ENCODE data around the gene FAM110D. TPM values are rescaled to one million over a fixed set of nuclear protein-coding genes. Genes with fewer than 3 reads are reported as not detected.

Gene FAM110D
- total RNA-seq, 1 experiment from 2014 or later = 0.46 TPM

- Histone ChIP-seq H4K8ac (replicated peaks; ENCODE audit: insufficient read length, low read depth, low read length) (no peak overlapping the region), H3K23ac (ENCODE audit: insufficient read length, low read depth, low read length) (no peak overlapping the region), H2AK5ac (ENCODE audit: insufficient read length, low read length) (no peak overlapping the region), H3K18ac (ENCODE audit: insufficient read length, low read depth, low read length) (no peak overlapping the region), H3T11ph (ENCODE audit: low read length) (no peak overlapping the region), H3K79me1 (ENCODE audit: insufficient read depth, low read depth, low read length, poor library complexity, severe bottlenecking) (no peaks in the 10 kb centered on the region), H3K27ac (ENCODE audit: insufficient read length, low read depth, low read length) (no peak overlapping the region), H2BK20ac (ENCODE audit: low read depth, low read length, poor library complexity, severe bottlenecking) (no peak overlapping the region), H2AFZ (ENCODE audit: low read length) (no peak overlapping the region), H3K79me2 (ENCODE audit: insufficient read depth, low read length) (no peaks in the 10 kb centered on the region), H3K14ac (ENCODE audit: insufficient read depth, low read length) (no peak overlapping the region), H2BK15ac (ENCODE audit: low read depth, low read length) (no peak overlapping the region), H3K9me3 (ENCODE audit: control insufficient read depth, low read depth, low read length) (no peaks in the 10 kb centered on the region), H4K20me1 (ENCODE audit: control insufficient read depth, insufficient read depth, insufficient read length) (no peaks in the 10 kb centered on the region), H2BK12ac (ENCODE audit: insufficient read length, low read depth, low read length) (no peak overlapping the region), H2BK120ac (ENCODE audit: low read depth, low read length, poor library complexity, severe bottlenecking) (no peak overlapping the region), H4K5ac (ENCODE audit: insufficient read length, low read depth, low read length) (no peak overlapping the region), H3K23me2 (ENCODE audit: insufficient read length, low read depth, low read length, poor library complexity, severe bottlenecking) (no peaks in the 10 kb centered on the region), H3K27me3 (ENCODE audit: insufficient read depth, low read length) (no peaks in the 10 kb centered on the region), H4K91ac (ENCODE audit: insufficient read length, low read depth, low read length) (no peak overlapping the region), H3K9ac (ENCODE audit: extremely low read depth, insufficient read length, low read length) (no peak overlapping the region), H3K4me1 (ENCODE audit: insufficient read depth, low read length) (no peaks in the 10 kb centered on the region), H3K4me2 (ENCODE audit: insufficient read depth, insufficient read length, low read length) (no peak overlapping the region), H3K4ac (ENCODE audit: low read depth, low read length) (no peak overlapping the region), H2BK5ac (ENCODE audit: insufficient read length, low read length) (no peak overlapping the region), H3K56ac (ENCODE audit: insufficient read length, low read depth, low read length) (no peak overlapping the region)
- no peak for TF ChIP-seq CTCF (conservative IDR thresholded peaks at IDR 0.05)
- WGBS (ENCODE audit: extremely low coverage, insufficient read length, low lambda C conversion rate) = no CpG with 5 or more reads among the region's 21 CpGs
- no peak for DNase-seq
- H3K36me3 Mint-ChIP-seq (ENCODE audit: insufficient read depth in 1 of 3, low read depth in 3 of 3) = peaks cover 5 to 46% (median 26%) of the 10 kb centered on the region in 3 experiments; a peak in 5 of 7 replicates
- H3K4me1 Mint-ChIP-seq = peaks cover under 1 to 4% of the 10 kb centered on the region in 2 experiments; a peak in 3 of 4 replicates
- H3K27ac Mint-ChIP-seq = no peak overlapping the region
- no peaks in the 10 kb centered on the region for H3K27me3 Mint-ChIP-seq (ENCODE audit: low read depth)
- H3K9me3 Mint-ChIP-seq = no peaks in the 10 kb centered on the region
- no peak overlapping the region for H3K4me3 Mint-ChIP-seq
These were observed 26.0 kb downstream of the FAM110D start for GRCh38 chr1:26184883-26185282.

Data from H9 (cell line).